Measurements from ENCODE around the gene CAV1.

GRCh38 chr7:116515584-116515983 is 9.3 kb upstream of the CAV1 start:
- TF ChIP-seq, protein P1, sequence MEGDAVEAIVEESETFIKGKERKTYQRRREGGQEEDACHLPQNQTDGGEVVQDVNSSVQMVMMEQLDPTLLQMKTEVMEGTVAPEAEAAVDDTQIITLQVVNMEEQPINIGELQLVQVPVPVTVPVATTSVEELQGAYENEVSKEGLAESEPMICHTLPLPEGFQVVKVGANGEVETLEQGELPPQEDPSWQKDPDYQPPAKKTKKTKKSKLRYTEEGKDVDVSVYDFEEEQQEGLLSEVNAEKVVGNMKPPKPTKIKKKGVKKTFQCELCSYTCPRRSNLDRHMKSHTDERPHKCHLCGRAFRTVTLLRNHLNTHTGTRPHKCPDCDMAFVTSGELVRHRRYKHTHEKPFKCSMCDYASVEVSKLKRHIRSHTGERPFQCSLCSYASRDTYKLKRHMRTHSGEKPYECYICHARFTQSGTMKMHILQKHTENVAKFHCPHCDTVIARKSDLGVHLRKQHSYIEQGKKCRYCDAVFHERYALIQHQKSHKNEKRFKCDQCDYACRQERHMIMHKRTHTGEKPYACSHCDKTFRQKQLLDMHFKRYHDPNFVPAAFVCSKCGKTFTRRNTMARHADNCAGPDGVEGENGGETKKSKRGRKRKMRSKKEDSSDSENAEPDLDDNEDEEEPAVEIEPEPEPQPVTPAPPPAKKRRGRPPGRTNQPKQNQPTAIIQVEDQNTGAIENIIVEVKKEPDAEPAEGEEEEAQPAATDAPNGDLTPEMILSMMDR (optimal IDR thresholded peaks at IDR 0.05 in 1 of 3, IDR thresholded peaks at IDR 0.05 in 1 of 3, conservative IDR thresholded peaks at IDR 0.05 in 1 of 3; ENCODE audit: extremely low read depth in 1 of 3, insufficient read depth in 2 of 3, low read length in 3 of 3) = no peak
- no peak for TF ChIP-seq EZH2 (IDR thresholded peaks at IDR 0.05; ENCODE audit: low read length)
